Prostate gland (tissue), 2 donors: Measurements from ENCODE around the gene STOML1.

Source experiments
- CTCF ChIP-seq, 4 experiments: fragments of 200-600 bp in 2 of 4; fragments of 450-650 bp in 2 of 4; sonication (generic) in 2 of 4; IDR thresholded peaks; 1 replicate in 3 of 4; 2 replicates in 1 of 4; pipeline ENCODE4 v1.5.1; 2016 to 2019; ENCODE audit warnings: antibody characterized with exemption in 4 of 4, mild to moderate bottlenecking in 2 of 4, moderate library complexity in 2 of 4
- POLR2A ChIP-seq: fragments of 450-650 bp; IDR thresholded peaks from one replicate; pipeline ENCODE4 v1.6.1; 2016; ENCODE audit warnings: antibody characterized with exemption, mild to moderate bottlenecking

GRCh38 chr15:73928971-73929627 is 63.0 kb downstream of the STOML1 start:
- TF ChIP-seq CTCF (IDR thresholded peaks at IDR 0.05) (no peak), POLR2A (no peak)
